NCI-H774 (cell line): ENCODE results near the gene IGSF9.

Experiments used
- DNase-seq: peaks from one replicate; lab custom pipeline; 2025; lab: John Stamatoyannopoulos, UW

Gene IGSF9

DNA sequence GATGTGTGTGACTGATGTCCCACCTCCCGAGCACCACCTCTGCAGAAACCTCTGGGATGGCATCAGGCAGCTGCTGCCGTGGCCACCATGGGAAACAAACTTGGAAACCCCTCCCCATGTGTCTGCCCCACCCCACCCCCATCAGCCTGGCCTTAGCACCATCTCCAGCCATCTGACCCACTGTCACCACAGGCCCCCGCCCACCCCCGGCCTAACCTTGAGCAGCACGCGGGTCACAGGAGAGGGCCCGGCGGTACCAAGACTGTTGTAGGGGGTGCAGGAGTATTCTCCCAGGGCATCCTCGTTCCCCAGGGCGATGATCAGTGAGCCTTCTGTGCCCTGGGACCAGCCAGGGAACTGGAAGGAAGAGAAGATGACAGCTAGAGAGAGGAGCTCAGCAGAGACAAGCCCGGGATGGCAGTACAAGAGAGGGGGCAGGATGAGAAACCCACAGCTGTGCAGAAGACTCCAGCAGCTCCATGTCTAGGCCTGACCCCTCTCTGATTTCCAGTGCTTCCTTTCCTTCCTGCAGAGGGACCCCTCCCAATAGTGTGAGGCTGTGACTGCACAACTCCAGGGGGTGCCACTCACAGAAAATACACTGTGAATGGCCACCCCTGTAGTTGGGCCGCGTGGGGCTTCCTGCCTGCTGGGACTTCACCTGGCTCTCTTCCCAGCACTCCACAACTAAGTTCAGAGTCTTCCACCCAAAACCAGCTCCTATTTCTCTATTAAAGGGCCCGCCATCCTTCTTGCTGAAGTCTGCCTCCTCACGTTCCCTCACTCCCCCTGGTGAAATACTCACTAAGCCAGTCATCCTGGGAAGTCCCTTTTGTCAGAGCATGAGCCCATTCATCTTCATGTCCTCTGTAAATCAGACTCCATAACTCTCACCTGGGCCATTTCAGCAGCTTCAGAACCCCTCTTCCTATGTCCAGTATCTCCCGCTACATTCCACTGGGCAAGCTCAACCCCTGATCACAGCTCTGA, 12.8 kb downstream of the IGSF9 start:
- no peak for DNase-seq

DNA sequence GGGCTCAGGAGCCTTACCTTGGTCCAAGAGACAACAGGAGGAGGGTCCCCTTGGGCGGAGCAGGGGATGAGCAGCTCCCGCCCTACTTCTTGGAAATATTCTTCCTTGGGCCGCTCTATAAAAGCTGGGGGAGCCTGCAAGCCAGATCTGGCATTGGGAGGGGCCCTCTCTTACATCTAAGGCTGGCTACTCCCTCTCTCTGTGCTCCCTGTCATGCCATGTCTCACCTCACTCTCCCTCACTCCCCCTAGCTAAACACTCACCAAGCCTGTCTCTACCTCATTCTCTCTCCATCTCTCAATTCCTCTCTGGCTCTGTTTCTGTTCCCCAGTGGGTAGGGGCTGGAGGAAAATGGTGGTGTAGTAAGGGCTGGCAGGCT, 13.6 kb downstream of the IGSF9 start:
- no peak for DNase-seq

DNA sequence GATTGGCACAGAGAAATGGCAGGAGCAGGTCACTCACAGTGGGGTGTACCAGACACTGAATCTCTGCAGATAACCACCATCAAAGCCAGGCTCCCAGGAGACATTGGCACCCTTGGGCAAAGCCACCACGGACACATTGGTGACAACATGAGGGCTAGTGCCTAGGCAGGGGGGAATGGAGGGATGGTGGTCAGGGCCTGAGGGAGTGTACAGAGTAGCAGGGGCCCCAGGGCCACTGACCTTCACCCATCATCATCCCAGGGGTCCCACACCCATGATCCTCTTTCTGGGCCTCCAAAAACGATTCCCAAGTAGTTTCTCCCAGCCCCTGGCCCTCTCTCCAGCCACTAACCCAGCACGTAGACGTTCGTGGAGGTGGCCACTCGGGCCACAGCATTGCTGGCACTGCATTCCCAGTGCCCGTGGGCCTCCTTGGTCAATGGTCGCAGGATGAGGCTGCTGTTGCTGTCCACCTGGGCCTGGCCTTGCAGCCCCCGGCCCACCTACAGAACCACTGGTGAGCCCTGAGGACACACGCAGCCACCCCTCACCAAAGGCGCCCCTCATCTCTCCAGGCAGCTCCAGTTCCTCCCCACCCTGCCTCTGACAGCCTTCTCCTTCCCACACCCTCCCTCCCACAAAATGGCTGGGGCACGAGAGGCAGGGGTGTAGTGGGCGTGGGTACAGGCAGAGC, 14.2 kb downstream of the IGSF9 start:
- DNase-seq, result no peak

DNA sequence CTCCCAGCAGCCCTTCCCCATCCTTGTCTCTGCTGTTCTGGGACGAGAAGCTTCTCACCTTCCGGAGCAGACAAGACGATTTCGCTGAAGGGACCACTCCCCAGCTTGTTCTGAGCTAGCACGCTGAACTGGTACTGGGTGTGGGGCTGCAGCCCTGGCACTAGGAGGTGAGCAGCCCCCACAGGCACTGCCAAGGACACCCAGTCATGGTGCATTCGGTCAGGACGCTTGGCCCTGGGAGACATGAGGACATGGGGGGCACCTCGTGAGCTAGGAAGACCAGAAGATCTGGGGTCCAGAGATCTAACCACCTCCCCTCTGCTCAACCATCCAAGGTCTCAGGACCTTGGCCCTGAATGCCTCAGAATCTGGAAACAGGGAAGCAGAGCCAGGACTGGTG, 14.8 kb downstream of the IGSF9 start:
- no peak for DNase-seq

DNA sequence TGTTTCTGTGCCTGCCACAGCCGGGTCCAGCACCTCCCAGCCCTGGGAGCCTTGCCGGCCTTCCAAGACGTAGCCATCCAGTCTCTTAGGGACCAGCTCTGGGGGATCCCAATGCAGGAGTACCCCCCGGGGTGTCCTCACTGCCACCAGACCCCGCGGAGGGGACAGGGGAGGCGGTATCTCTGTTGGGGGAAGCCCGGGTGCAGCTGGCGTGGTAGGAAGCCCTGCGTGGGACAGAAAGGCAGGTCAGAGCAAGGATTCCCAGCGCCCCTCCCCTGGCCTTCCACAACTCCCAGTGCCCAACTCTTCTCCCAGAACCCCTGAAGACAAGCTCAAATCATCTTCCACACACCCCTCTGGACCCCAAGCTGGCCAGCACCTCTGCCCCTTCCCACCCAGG, 15.2 kb downstream of the IGSF9 start:
- no peak for DNase-seq

DNA sequence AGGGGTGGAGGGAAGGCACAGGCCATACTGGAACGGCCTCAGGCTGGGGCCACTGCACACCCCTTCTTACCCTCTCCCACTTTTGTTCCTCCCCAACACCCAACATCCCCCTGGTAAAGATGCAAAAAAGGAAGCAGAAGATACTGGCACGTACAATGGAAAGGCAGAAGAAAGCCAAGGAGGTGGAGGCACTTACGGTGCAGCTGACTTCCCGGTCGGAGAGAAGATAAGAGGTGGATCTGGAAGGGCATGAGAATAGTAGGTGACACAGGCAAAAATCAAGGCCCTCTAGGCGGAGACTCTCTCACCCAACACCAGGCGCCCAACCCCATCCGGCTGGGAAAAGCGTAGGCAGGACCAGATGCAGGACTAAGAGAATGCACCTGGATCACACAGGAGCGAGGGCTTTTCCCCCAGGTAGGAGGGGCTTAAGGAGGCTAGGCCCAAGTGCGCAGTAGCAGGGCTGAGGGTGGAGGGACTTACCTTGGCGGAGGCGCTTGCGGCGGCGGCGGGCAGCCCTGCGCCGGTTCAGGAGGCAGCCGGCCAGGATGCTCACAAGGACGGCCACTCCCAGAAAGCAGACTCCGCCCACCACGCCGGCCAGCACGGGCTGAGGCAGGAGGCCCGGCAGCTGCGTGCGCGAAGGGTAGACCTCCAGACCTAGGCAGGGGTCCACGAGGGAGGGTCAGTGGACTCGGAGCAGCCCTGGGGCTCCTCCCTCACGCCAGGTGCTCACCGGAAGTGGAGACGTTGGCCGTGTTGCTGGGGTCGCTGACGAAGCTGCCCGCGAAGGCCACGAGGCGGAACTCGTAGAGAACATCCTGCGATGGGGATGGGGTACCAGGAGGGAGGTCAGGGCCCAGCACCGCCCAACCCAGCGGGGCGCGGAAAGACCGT, 16.0 kb downstream of the IGSF9 start:
- peak; percentile 29 for DNase-seq

DNA sequence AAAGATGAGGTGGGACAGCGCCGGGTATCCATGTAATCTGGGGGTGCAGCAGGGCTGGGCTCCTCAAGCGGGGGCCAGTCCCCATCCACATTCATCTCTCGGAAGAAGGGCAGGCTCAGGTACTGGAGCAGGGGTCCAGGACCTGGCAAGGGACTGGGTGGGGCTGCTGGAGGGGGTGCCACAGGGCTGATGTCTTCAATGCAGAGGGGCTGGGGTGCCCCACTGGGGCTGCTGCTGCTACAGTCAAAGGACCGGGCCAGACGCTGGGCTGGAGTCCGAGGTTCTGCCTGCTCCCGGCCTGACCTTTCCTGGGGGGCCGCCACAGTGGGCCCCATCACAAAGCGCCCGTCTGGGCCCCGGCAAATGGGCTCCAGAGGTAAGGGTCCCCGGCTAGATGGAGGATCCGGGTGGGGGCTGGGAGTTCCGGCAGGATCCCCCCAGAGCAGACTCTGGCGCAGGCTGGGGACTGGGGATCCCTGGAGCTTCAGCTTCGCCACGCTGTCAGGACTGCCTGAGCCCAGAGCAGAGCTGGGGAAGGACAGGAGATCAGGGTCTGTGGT, 16.8 kb downstream of the IGSF9 start:
- DNase-seq, result no peak

DNA sequence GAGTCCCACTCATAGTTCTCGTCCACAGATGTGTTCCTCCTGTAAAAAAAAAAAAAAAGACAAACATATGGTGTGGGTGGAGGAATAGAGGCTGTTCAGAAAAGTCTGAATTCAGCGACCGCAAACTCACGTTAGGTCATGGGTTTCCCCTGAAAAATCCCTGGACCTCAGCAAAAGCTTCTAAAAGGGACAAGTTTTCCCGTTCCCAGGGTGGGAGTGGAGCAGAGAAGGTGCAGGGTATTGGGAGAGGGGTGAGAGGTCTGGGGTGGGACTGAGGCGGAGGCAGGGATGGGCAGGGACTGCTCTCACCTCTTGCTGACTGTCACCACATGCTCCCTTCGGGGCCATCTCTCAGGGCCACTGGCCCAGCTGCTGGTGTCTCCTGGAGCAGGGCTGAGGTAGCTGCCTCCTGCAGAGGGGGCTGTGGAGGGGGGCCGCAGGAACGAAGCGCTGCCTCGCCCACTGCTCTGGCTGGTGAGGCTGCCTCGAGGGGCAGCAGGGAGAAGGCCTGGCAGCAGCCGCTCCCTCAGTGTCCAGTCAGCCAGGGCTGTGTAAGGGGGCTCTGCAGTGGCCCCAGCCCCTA, 17.5 kb downstream of the IGSF9 start:
- DNase-seq, result no peak

DNA sequence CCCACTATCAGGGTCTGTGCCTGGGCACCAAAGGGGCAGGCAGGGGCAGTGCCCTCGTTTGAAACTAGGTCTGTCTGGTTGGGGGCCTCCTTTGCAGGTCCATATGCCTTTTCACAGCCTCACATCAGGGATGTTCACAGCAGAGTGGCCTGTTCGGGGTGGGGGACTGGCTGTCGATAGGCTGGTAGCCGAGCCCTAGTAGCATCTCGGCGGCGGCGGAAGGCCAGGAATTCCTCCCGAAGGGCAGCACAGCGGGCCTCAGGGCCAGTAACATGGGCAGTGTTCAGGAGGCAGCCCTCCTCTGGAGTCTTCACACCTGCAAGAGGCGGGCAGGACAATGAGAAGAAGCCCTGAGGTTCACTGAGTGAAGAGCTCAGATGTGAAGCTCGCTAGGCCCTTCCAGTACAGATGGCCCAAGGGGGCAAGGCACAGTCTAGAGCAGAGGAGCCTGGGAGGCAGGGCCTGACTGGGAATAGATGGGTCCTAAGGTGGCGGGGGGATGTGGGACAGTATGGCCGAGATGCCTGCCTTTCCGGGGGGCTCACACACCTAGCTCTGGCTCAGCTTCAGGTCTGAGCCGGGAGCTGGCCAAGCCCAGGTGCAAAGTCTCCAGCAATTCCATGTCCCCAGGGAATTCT, 18.1 kb downstream of the IGSF9 start:
- no peak for DNase-seq

DNA sequence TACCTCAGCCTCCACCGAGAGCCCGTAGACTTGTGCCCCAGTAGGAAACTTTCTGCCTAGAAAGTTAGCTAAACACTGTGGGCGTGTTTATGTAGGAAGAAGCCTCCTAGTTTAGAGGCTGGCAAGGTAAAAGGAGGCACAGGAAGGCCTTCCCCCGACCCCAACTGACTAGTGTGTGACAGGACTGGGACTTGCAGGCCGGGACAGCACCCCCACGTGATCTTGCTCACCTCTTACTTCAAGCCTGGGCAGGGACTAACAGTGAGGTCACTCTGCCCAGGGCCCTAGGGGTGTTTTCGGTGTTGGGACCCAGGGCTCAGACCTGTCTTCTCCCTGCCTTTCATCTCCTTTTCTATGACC, 19.7 kb downstream of the IGSF9 start:
- no peak for DNase-seq

DNA sequence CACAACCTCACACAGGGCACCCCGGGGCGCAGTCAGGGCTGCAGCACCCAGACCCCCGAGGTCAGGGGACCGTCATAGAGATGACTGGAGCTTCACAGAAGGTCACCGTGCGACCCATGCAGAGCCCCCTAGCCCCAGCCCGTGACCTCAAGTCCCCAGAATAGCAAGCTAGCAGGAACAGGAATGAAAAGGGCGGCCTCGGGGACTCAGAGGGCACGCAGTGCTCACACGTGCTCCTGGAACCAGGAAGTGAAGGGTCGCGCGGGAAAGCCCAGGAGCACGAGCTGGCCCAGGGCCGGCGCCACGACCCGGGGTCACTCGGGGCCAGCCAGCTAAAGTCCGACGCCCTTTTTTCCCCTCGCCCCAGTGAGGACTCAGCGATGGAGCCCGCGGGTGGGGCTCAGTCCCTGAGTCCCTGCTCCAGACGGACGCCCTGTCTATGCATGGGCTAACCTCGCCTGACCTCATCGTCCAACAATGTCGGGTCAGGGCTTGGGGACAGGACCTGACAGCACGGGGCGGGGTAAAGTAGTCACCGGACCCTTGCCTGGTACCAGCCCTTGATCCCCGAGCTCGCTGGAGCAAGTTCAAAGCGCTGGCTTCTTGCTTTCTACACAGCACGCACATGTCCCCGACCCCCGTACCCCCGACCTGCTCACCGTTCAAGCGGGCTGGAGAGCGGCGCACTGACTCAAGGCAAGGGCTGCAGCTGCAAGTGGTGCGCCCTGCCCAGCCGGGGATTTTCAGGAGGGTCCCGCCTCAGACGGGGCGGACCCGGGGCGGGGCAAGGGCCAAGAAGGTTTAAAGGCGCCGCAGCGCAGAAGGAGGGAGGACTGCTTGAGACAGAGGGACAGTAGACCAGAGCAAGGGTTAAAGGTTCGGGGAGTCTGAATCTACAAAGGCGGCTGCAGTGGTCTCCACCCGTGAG, 20.4 kb downstream of the IGSF9 start, which contains the start of gene TAGLN2:
TAGLN2 (minus strand) TSS at position 717 of the 928 bp plus-strand sequence. CDS start 4,998 bp downstream, outside the sequence.
- peak; percentile 53 for DNase-seq

DNA sequence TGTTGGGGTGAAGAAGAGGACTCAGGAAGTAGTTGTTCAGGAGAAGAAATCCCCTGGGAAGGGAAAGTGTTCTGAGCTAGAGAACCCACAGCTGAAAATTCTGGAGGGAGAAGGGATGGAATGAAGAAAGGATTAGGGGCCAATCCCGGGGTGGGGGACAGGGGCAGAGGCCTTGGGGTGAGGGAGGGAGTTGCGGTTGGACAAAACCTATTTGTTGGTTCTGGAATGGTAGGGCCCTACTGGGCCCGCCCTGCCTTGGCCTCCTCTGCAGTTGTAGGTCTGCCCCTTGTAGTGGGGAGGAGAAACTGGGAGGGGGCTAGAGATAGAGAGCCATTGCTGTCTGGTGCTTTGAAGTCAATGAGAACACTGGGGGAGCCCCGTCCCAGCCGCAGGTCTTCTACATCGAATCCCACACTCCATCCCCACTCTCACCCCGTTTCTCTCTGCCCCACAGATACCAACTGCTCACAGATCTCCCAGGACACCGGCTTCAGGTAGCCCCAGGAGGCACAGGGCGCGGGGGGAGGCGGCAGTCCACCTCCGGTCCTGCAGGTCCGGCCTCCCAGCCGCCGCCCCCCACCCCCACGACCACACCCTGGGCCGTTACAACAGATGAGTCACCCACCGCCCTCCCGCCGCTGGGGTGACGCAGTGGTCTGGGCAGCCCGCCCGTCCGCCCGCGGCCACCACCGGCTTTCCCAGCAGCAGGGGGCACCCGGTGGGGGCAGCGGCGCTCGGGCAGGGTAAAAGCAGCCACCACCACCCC, 21.2 kb downstream of the IGSF9 start:
- DNase-seq, result no peak

DNA sequence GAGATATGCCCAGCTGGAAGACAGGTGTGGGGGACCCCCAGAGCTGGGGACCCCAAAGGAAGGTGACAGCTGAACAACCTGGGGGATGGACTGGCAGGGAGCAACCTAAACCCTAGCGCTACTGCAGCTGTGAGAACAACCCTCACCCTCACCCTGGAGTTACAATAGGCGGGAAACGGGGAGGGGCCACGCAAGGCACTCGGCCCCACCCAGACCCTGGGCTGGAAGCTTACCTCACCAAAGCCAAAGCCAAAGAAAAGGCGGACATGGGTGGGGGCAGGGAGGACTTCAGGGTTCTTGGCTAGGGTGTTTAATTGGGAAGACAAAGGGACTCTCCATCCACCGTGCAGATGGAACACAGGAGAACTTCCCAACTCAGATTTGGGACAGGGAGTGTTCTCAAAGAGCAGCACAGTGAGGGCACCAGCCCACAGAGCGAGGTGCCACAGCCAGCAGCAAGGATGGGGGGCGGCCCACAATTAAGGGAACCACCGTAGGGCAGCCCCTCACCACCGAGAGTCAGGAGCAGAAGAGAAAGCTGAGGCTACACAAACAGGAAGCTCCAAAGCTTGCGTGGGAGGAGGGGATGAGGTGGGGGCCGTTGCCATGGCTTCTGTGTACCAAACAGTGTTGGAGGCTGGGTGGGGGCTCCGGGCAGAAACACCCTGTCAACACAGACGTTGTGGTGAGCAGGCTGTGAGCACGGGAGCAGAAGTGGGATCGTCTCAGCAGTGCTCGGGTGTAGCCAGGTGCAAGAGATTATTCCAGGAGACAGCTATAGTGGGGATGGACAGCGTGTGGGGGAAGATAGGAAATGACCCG, 22.0 kb downstream of the IGSF9 start:
- peak; percentile 45 for DNase-seq

DNA sequence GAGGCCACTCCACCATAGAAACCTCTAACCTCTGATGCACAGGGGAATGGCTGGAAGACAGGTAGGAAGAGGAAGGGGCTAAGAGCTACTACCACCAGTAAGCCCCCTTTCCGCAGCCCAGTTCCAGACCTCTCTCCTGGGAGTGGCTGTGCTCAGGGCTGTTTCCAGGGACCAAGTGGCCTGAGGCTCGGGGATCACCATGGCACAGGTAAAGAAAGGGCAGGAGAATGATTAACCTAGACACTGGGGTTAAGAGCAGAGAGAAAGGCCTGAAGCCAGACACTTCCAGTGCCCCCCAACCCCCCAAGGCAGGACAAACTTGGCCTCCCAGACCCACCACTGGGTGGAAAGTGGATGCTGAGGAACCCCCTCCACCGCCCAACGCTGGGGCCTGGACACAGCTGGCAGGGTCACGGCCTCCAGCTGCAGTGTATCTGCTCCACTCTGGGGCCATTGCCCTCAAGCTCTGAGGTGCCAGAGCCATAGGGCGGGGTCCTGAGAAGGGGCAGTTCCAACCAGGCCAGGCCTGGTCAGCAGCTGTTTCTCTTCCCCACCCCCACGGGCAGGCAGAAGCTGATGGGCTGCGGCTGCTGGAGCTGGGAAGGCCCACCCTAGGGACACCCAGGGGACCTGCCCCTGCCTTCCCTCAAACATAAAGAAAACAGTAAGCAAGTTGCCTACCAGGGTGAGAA, 22.8 kb downstream of the IGSF9 start:
- no peak for DNase-seq

DNA sequence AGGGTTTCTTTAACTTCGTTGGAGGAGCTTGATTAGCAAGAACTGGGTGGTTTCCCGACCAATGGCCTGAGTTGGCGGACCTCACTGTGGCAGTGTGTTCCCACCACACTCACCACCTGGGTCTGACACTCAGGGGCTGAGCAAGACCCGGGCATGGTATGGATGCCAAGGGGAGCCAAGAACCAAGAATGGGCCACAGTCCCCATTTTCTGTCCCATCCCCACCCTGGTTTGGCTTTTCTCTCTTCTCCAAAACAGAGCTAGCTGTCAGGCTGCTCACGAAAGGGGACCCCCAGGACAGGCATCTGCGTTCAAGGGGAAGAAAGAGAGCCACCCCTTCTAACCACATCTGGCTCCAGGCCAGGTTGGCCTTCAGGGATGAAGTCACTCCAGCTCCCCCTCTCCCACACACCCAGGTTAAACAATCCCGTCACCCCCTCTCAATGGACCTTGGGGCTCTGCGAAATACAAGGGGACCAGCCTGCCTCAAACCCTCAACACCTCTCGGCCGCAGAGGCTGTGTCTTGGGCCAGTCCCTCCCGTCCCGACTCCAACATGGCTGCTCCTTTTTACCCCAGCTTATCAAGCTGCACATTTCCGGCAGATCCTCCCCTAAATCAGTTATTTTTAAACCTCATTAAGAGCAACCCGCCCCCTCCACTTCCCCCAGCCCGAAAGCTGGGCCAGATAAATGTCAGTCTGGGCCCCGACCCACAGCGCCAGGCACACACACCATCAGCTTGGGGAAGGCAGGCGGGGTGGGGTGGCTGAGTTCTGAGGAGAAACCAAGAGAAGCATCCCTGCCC, 23.5 kb downstream of the IGSF9 start:
- no peak for DNase-seq

DNA sequence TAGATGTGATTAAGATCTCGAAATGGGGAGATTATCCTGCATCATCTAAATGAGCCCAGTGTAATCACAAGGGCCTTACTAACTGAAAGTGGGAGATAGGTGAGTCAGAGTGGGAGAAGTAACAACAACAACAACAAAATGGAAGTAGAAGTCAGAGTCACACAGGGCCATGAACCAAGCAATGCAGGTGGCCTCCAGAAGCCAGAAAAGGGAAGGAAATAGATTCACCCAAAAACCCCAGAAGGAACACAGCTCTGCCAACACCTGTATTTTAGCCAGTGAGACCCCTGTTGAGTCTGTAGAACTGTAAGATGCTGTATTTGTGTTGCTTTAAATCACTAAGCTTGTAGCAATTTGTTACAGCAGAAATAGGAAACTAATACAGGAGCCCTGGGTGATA, 24.2 kb downstream of the IGSF9 start:
- DNase-seq, result no peak

DNA sequence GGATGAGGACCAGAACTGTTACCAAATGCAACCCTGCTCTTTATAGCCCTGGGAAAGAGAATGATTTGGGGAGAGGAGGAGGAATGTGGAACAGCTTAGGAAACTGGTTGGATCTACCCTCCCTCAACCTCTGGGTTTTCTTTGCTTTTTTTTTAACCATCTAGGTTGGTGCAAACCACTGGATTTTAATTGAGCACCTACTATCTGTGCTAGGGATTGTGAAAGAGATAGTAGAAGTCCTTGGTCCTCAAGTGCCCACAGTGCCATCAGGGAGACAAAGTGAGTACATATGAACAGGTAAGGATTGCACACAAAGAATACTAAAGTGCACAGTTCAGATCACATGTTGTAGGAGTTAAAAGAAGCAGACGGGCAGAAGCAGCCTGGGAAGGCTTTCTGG, 24.8 kb downstream of the IGSF9 start:
- no peak for DNase-seq
